KMS-11 (cell line): ENCODE measurements around the gene PPOX.
A peak's percentile ranks its signal among the peaks of the same experiment; 100 is the strongest.

Experiments
- H2AFZ ChIP-seq: fragments of 200-600 bp; sonication (generic); 2 replicates; pipeline ENCODE4 v1.6.1; 2016; ENCODE audit warnings: antibody characterized with exemption, mixed run types, low read depth
- H3K27ac ChIP-seq: fragments of 200-600 bp; sonication (generic); 2 replicates; pipeline ENCODE4 v1.6.1; 2016; ENCODE audit warnings: mild to moderate bottlenecking, mixed run types
- H3K27me3 ChIP-seq: fragments of 200-600 bp; sonication (generic); 2 replicates; pipeline ENCODE4 v1.6.1; 2017; ENCODE audit warnings: mild to moderate bottlenecking, low read depth, mixed run types, moderate library complexity; ENCODE audit not compliant: insufficient read depth
- H3K36me3 ChIP-seq: fragments of 200-600 bp; sonication (generic); 2 replicates; pipeline ENCODE4 v1.6.1; 2017; ENCODE audit warnings: mild to moderate bottlenecking, mixed run types; ENCODE audit not compliant: insufficient read depth
- H3K4me1 ChIP-seq: fragments of 200-600 bp; sonication (generic); 2 replicates; pipeline ENCODE4 v1.6.1; 2016; ENCODE audit warnings: mild to moderate bottlenecking, low read depth, mixed run types; ENCODE audit not compliant: poor library complexity, severe bottlenecking
- H3K4me2 ChIP-seq: fragments of 200-600 bp; sonication (generic); 2 replicates; pipeline ENCODE4 v1.7.0; 2016; ENCODE audit warnings: mild to moderate bottlenecking, mixed run types
- H3K4me3 ChIP-seq: fragments of 200-600 bp; sonication (generic); IDR thresholded peaks from 2 replicates; pipeline ENCODE4 v1.6.1; 2017; ENCODE audit warnings: low read depth, low read length, mixed read lengths; ENCODE audit not compliant: insufficient read depth
- H3K79me2 ChIP-seq: fragments of 200-600 bp; sonication (generic); 2 replicates; pipeline ENCODE4 v1.6.1; 2016; ENCODE audit warnings: low read depth, mixed run types; ENCODE audit not compliant: insufficient read depth
- H3K9ac ChIP-seq: fragments of 200-600 bp; sonication (generic); 2 replicates; pipeline ENCODE4 v1.6.1; 2016; ENCODE audit warnings: mild to moderate bottlenecking, mixed run types
- H4K20me1 ChIP-seq: fragments of 200-600 bp; sonication (generic); 2 replicates; pipeline ENCODE4 v1.6.1; 2016; ENCODE audit warnings: mild to moderate bottlenecking, mixed run types; ENCODE audit not compliant: insufficient read depth
- CTCF ChIP-seq: fragments of 200-600 bp; sonication (generic); conservative IDR thresholded peaks from 2 replicates; pipeline ENCODE4 v1.6.1; 2017; ENCODE audit warnings: low read depth, mild to moderate bottlenecking, antibody characterized with exemption, low read length, moderate library complexity, mixed read lengths

The PPOX gene

GRCh38 chr1:161160671-161161145, 5.5 kb upstream of the PPOX start:
- H3K4me1 ChIP-seq = peaks cover 38% of the 10 kb centered on the region
- H3K4me2 ChIP-seq = peak overlapping the region; percentile 98

GRCh38 chr1:161161652-161162051, 4.6 kb upstream of the PPOX start:
- Histone ChIP-seq H4K20me1 (no peaks in the 10 kb centered on the region), H3K4me1 (peaks cover 35% of the 10 kb centered on the region), H3K9ac (no peak overlapping the region), H3K27me3 (no peaks in the 10 kb centered on the region), H3K36me3 (no peaks in the 10 kb centered on the region), H2AFZ (no peak overlapping the region), H3K79me2 (peaks cover 10% of the 10 kb centered on the region), H3K27ac (no peak overlapping the region), H3K4me2 (no peak overlapping the region), H3K4me3 (no peak overlapping the region)
- TF ChIP-seq CTCF = no peak

More at GRCh38 chr1:161160671-161161145, 5.5 kb upstream of the PPOX start:
- no peaks in the 10 kb centered on the region for H4K20me1 ChIP-seq
- H3K79me2 ChIP-seq = peaks cover 13% of the 10 kb centered on the region
- no peak overlapping the region for H3K4me3 ChIP-seq
- no peak overlapping the region for H2AFZ ChIP-seq
- H3K27ac ChIP-seq = no peak overlapping the region
- TF ChIP-seq CTCF = no peak
- no peaks in the 10 kb centered on the region for H3K36me3 ChIP-seq
- H3K27me3 ChIP-seq = no peaks in the 10 kb centered on the region
- H3K9ac ChIP-seq = no peak overlapping the region

GRCh38 chr1:161162052-161162451, 4.2 kb upstream of the PPOX start:
- Histone ChIP-seq H3K4me1 (peaks cover 37% of the 10 kb centered on the region), H3K79me2 (peaks cover 10% of the 10 kb centered on the region), H3K9ac (no peak overlapping the region), H4K20me1 (no peaks in the 10 kb centered on the region), H3K36me3 (no peaks in the 10 kb centered on the region), H3K4me3 (no peak overlapping the region), H3K27me3 (no peaks in the 10 kb centered on the region), H3K4me2 (no peak overlapping the region), H3K27ac (no peak overlapping the region), H2AFZ (no peak overlapping the region)
- no peak for TF ChIP-seq CTCF

- Histone ChIP-seq H3K27ac (no peak overlapping the region), H3K27me3 (no peaks in the 10 kb centered on the region), H3K4me1 (peaks cover 44% of the 10 kb centered on the region), H3K4me2 (no peak overlapping the region), H4K20me1 (no peaks in the 10 kb centered on the region), H3K9ac (no peak overlapping the region), H2AFZ (no peak overlapping the region), H3K79me2 (peaks cover 10% of the 10 kb centered on the region), H3K4me3 (no peak overlapping the region), H3K36me3 (no peaks in the 10 kb centered on the region)
- TF ChIP-seq CTCF = no peak
Measured at GRCh38 chr1:161162806-161163205, 3.4 kb upstream of the PPOX start.

- TF ChIP-seq CTCF = no peak; the same call in 1 of the 2 replicates
- Histone ChIP-seq H3K27ac (no peak overlapping the region; the same call in 1 of the 2 replicates), H3K4me2 (no peak overlapping the region), H3K79me2 (peaks cover 10% of the 10 kb centered on the region), H3K9ac (no peak overlapping the region), H4K20me1 (no peaks in the 10 kb centered on the region), H2AFZ (no peak overlapping the region), H3K36me3 (no peaks in the 10 kb centered on the region), H3K27me3 (no peaks in the 10 kb centered on the region), H3K4me1 (peaks cover 38% of the 10 kb centered on the region), H3K4me3 (no peak overlapping the region)
Measured at GRCh38 chr1:161163793-161164192, 2.4 kb upstream of the PPOX start.
